OCI-LY7 (cell line): Measurements from ENCODE around the gene RALB.

Experiments used
- EZH2phosphoT487 ChIP-seq: fragments of 200-600 bp; sonication (generic); IDR thresholded peaks from 2 replicates; pipeline ENCODE4 v1.6.1; 2018; ENCODE audit warnings: low read depth, borderline replicate concordance, mild to moderate bottlenecking, mixed run types, antibody characterized with exemption, low read length, moderate library complexity, mixed read lengths
- TF ChIP-seq, protein P1 (sequence below): fragments of 200-600 bp; sonication (generic); conservative IDR thresholded peaks from 2 replicates; pipeline ENCODE4 v1.5.1; 2014; ENCODE audit warnings: mild to moderate bottlenecking, antibody characterized with exemption, low read length, moderate library complexity, mixed read lengths

DNA sequence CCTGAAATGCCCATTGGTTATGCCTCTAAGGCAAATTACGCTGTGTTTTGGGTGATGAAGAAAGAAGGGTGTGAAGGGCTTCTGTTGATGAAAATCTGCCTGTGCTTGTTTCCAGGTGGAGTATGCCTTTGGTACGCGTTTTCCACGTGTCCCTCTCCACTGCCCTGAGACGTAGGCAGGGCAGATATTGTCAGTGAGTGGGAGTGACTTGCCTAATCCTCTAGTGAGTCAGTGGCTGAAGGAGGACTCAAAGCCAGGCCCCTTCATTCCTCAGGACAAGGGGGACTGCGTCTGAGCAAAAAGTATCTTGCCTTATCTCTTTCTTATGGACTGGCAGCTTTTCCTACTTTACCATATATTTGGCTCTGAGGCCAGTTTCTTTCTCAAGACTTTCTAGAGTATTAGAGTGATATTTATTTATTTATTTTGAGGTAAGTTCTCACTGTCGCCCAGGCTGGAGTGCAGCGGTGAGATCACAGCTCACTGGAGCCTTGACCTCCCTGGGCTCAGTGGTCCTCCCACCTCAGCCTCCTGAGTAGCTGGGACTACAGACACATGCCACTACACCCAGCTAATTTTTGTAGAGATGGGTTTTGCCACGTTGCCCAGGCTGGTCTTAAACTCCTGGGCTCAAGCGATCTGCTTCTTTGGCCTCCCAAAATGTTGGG is 10.2 kb downstream of the RALB start:
- TF ChIP-seq, protein P1, sequence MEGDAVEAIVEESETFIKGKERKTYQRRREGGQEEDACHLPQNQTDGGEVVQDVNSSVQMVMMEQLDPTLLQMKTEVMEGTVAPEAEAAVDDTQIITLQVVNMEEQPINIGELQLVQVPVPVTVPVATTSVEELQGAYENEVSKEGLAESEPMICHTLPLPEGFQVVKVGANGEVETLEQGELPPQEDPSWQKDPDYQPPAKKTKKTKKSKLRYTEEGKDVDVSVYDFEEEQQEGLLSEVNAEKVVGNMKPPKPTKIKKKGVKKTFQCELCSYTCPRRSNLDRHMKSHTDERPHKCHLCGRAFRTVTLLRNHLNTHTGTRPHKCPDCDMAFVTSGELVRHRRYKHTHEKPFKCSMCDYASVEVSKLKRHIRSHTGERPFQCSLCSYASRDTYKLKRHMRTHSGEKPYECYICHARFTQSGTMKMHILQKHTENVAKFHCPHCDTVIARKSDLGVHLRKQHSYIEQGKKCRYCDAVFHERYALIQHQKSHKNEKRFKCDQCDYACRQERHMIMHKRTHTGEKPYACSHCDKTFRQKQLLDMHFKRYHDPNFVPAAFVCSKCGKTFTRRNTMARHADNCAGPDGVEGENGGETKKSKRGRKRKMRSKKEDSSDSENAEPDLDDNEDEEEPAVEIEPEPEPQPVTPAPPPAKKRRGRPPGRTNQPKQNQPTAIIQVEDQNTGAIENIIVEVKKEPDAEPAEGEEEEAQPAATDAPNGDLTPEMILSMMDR, result no peak
- no peak for TF ChIP-seq EZH2phosphoT487
